ENCODE measurements around the gene DYNC1H1.

GRCh38 chr14:101966742-101967141 lies 2.4 kb downstream of the DYNC1H1 start:
- no peak for TF ChIP-seq CTCF (IDR thresholded peaks at IDR 0.05)
- TF ChIP-seq SMAD4 (CRISPR knock-in tag; IDR thresholded peaks at IDR 0.05) = no peak
- TF ChIP-seq AFF4 (CRISPR knock-in tag; IDR thresholded peaks at IDR 0.05; ENCODE audit: borderline replicate concordance) = no peak
- TF ChIP-seq ZNF232 (CRISPR knock-in tag; IDR thresholded peaks at IDR 0.05) = no peak
